Keratinocyte (primary cell): ENCODE results near the gene GRAMD4. TPM values are rescaled to one million over a fixed set of nuclear protein-coding genes. Genes with fewer than 3 reads are reported as not detected.
A peak's percentile ranks its signal among the peaks of the same experiment; 100 is the strongest.

Source experiments
- DNase-seq: peaks from one replicate; pipeline ENCODE4 v3.0.0-alpha.2; 2011; ENCODE audit warnings: low read depth, missing footprints, low spot score
- FAIRE-seq: peaks from 2 replicates; lab custom pipeline; 2011; peaks lifted over from hg19 to GRCh38; lab: Jason Lieb, UNC
- H2AFZ ChIP-seq: 2 replicates; pipeline ENCODE4 v1.6.0; 2012; ENCODE audit warnings: low read length, control low read depth, inconsistent platforms; ENCODE audit not compliant: control insufficient read depth
- H3K27ac ChIP-seq: 2 replicates; pipeline ENCODE4 v1.5.1; 2011; ENCODE audit warnings: low read length; ENCODE audit not compliant: control insufficient read depth, insufficient read depth
- H3K27me3 ChIP-seq: 3 replicates; pipeline ENCODE4 v1.6.0; 2011; ENCODE audit warnings: low read length; ENCODE audit not compliant: control insufficient read depth, insufficient read depth; ENCODE audit errors: extremely low read depth
- H3K36me3 ChIP-seq, 2 experiments: 2 replicates in 1 of 2; 3 replicates in 1 of 2; pipeline ENCODE4 v1.5.1; 2011; ENCODE audit warnings: low read length in 2 of 2, mild to moderate bottlenecking in 1 of 2; ENCODE audit not compliant: control insufficient read depth in 2 of 2, insufficient read depth in 2 of 2; ENCODE audit errors: extremely low read depth in 1 of 2
- H3K4me1 ChIP-seq: 3 replicates; pipeline ENCODE4 v1.5.1; 2011; ENCODE audit warnings: low read length; ENCODE audit not compliant: control insufficient read depth, insufficient read depth; ENCODE audit errors: extremely low read depth
- H3K4me2 ChIP-seq: 3 replicates; pipeline ENCODE4 v1.6.0; 2011; ENCODE audit warnings: low read depth, low read length; ENCODE audit not compliant: control insufficient read depth, insufficient read depth; ENCODE audit errors: extremely low read depth
- H3K4me3 ChIP-seq, 3 experiments: fragments of 200-600 bp in 1 of 3; sonication (generic) in 1 of 3; 2 replicates in 2 of 3; 3 replicates in 1 of 3; pipeline ENCODE4 v1.5.1; 2011 to 2016; ENCODE audit warnings: low read length in 3 of 3, mild to moderate bottlenecking in 3 of 3, control low read depth in 2 of 3, inconsistent platforms in 1 of 3, low read depth in 1 of 3, mixed read lengths in 1 of 3, mixed run types in 1 of 3, moderate library complexity in 1 of 3; ENCODE audit not compliant: control insufficient read depth in 2 of 3, insufficient read depth in 2 of 3; ENCODE audit errors: extremely low read depth in 1 of 3
- H3K79me2 ChIP-seq: 2 replicates; pipeline ENCODE4 v1.6.0; 2012; ENCODE audit warnings: low read length; ENCODE audit not compliant: control insufficient read depth, insufficient read depth
- H3K9ac ChIP-seq: 3 replicates; pipeline ENCODE4 v1.6.0; 2011; ENCODE audit warnings: low read length; ENCODE audit not compliant: control insufficient read depth, insufficient read depth; ENCODE audit errors: extremely low read depth
- H3K9me1 ChIP-seq: 3 replicates; pipeline ENCODE4 v1.6.0; 2011; ENCODE audit warnings: low read length; ENCODE audit not compliant: control insufficient read depth, insufficient read depth; ENCODE audit errors: extremely low read depth
- H3K9me3 ChIP-seq: 2 replicates; pipeline ENCODE4 v1.5.1; 2012; ENCODE audit warnings: low read depth, low read length; ENCODE audit not compliant: control insufficient read depth
- H4K20me1 ChIP-seq: 3 replicates; pipeline ENCODE4 v1.6.0; 2011; ENCODE audit warnings: low read length; ENCODE audit not compliant: control insufficient read depth, insufficient read depth; ENCODE audit errors: extremely low read depth
- CTCF ChIP-seq, 3 experiments: IDR thresholded peaks in 1 of 3; conservative IDR thresholded peaks in 1 of 3; optimal IDR thresholded peaks in 1 of 3; 2 replicates in 2 of 3; 3 replicates in 1 of 3; pipeline versions ENCODE3 to v1.5.1; 2011; ENCODE audit warnings: low read length in 3 of 3, mild to moderate bottlenecking in 3 of 3, moderate library complexity in 2 of 3, control low read depth in 1 of 3, inconsistent platforms in 1 of 3; ENCODE audit not compliant: insufficient read depth in 2 of 3; ENCODE audit errors: extremely low read depth in 1 of 3
- EZH2 ChIP-seq: IDR thresholded peaks from one replicate; pipeline ENCODE4 v1.6.1; 2012; ENCODE audit warnings: inconsistent platforms, mild to moderate bottlenecking, low read length, moderate library complexity
- dilution Hi-C: fragments of 300-500 bp; cut with MboI; formaldehyde crosslinking; loops from one replicate; pipeline ENCODE4 v1.7.0; 2020; ENCODE audit warnings: low sequenced_read_pairs; ENCODE audit not compliant: extremely low pct_ligation_motif_present
- polyA plus RNA-seq, 5 experiments: library from polyadenylated mRNA; depleted of rRNA in 3 of 5; stranded (reverse) in 3 of 5; stranded (forward) in 1 of 5; unstranded in 1 of 5; fragments of >200 nt; gene quantifications; 1 replicate in 1 of 5; 2 replicates in 3 of 5; 3 replicates in 1 of 5; pipeline versions ENCODE4 v1.2.1 to v1.2.3, GENCODE V29; 2011 to 2012; ENCODE audit warnings: missing spikeins in 2 of 5, low read depth in 1 of 5, low replicate concordance in 1 of 5

The GRAMD4 gene
- polyA plus RNA-seq, 1 donor (not counting 4 experiments of a cell fraction or from before 2014, with no cell fraction given) = 17.3 TPM

- Histone ChIP-seq H3K36me3 (no peaks in the 10 kb centered on the region), H3K4me1 (no peaks in the 10 kb centered on the region), H3K27me3 (no peaks in the 10 kb centered on the region), H3K79me2 (no peaks in the 10 kb centered on the region), H3K9me3 (no peaks in the 10 kb centered on the region), H3K9ac (no peak overlapping the region), H3K27ac (no peak overlapping the region), H3K4me3 (no peak overlapping the region), H4K20me1 (no peaks in the 10 kb centered on the region), H3K9me1 (no peaks in the 10 kb centered on the region), H3K4me2 (no peak overlapping the region), H2AFZ (no peak overlapping the region)
- TF ChIP-seq EZH2 (no peak), CTCF (optimal IDR thresholded peaks at IDR 0.05 in 1 of 3, IDR thresholded peaks at IDR 0.05 in 1 of 3, conservative IDR thresholded peaks at IDR 0.05 in 1 of 3; ENCODE audit: extremely low read depth in 1 of 3, insufficient read depth in 2 of 3, low read length in 3 of 3) (no peak)
- no peak for FAIRE-seq
- dilution Hi-C loops = no loop called here
- no peak for DNase-seq
These were observed 59.6 kb downstream of the GRAMD4 start for GRCh38 chr22:46679706-46680269.

DNA sequence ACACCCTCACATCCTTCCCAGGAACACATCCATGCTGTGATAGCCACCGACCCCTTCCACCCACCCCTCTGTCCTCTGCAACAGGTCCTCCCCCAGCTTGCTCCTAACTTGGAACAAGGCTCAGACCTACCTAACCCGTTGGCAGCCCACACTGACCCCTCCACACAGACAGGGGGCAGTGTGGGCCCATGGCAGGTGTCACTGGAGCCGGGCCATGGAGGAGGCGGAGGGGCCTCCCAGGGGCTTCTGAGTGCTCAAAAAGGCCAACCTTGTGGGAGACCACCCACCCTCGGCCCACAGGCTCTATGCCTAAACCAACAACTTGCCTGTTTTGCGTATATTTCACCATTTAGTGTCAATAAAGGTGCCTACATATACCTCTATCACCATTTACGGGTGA, 60.8 kb downstream of the GRAMD4 start:
- dilution Hi-C loops = no loop called here
- TF ChIP-seq CTCF (optimal IDR thresholded peaks at IDR 0.05 in 1 of 3, IDR thresholded peaks at IDR 0.05 in 1 of 3, conservative IDR thresholded peaks at IDR 0.05 in 1 of 3; ENCODE audit: extremely low read depth in 1 of 3, insufficient read depth in 2 of 3, low read length in 3 of 3) (peak in 2 of 3 experiments; percentile 50 to 52), EZH2 (no peak)
- H3K9me1 ChIP-seq = no peaks in the 10 kb centered on the region
- no peaks in the 10 kb centered on the region for H3K36me3 ChIP-seq
- H3K4me3 ChIP-seq = no peak overlapping the region
- no peak overlapping the region for H3K9ac ChIP-seq
- DNase-seq = no peak
- no peaks in the 10 kb centered on the region for H3K9me3 ChIP-seq
- H3K79me2 ChIP-seq = no peaks in the 10 kb centered on the region
- no peaks in the 10 kb centered on the region for H3K4me1 ChIP-seq
- H3K27ac ChIP-seq = no peak overlapping the region
- no peak overlapping the region for H3K4me2 ChIP-seq
- no peak overlapping the region for H2AFZ ChIP-seq
- H3K27me3 ChIP-seq = no peaks in the 10 kb centered on the region
- no peak for FAIRE-seq
- H4K20me1 ChIP-seq = no peaks in the 10 kb centered on the region
